Measurements from ENCODE around the gene GNG8. TPM values are rescaled to one million over a fixed set of nuclear protein-coding genes. Genes with fewer than 3 reads are reported as not detected.

Gene GNG8
- total RNA-seq, 1 donor from 2014 or later = not detected

DNA sequence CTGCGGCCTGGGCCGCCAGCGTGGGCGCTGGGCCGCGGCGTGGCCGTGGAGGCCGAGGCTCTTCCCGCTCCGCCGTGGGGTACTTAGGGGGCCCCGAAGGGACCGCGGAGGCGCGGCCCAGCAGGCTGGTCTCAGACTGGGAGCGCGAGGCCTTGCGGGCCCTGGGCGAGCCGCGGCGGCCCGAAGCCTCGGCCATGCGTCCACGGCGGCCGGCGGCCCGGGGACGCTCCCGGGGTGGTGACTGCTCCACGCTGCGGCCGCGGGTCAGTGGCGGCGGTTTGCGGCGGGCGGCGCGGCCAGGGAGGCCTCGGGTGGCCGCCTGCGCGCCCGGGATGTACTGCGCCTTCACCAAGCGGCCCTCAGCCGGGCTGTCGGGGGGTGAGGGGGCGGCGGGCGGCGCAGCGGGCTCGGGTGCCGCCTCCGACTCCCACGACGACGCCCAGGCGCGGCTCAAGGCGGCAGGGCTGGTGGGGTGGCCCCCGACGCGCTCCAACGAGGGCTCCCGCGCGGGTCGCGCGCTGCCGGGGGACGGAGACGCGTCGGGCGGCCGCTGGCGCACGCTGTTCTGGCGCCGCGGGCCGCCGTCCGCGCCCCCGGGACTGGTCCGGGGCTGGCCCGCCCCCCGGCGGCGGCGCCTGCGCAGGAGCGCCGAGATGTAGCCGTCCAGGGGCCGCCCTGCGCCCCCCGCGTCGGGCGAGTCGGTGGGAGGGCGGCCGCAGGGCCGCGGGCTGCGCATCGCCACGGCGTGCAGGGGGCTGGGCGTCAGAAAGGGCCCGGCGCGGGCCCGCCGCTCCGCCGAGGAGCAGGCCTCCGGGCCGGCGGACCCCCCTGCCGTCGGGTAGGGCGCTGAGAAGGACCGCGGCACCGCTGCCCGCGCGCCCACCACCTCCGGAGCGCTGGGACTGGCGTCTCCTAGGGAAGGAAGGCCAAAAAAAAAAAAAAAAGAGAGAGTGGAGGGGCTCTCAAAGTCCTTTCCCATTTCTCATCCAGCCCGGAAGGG is 13.3 kb upstream of the GNG8 start:
- H3K27me3 ChIP-seq (ENCODE audit: control insufficient read depth, insufficient read depth, low read length) = peaks cover 39% of the 10 kb centered on the region
- H3K36me3 ChIP-seq (ENCODE audit: control insufficient read depth, insufficient read depth, low read length) = no peaks in the 10 kb centered on the region
- no peak for DNase-seq (ENCODE audit: low read depth)

GRCh38 chr19:46648060-46648960 is 12.3 kb upstream of the GNG8 start:
- TF ChIP-seq, protein P1, sequence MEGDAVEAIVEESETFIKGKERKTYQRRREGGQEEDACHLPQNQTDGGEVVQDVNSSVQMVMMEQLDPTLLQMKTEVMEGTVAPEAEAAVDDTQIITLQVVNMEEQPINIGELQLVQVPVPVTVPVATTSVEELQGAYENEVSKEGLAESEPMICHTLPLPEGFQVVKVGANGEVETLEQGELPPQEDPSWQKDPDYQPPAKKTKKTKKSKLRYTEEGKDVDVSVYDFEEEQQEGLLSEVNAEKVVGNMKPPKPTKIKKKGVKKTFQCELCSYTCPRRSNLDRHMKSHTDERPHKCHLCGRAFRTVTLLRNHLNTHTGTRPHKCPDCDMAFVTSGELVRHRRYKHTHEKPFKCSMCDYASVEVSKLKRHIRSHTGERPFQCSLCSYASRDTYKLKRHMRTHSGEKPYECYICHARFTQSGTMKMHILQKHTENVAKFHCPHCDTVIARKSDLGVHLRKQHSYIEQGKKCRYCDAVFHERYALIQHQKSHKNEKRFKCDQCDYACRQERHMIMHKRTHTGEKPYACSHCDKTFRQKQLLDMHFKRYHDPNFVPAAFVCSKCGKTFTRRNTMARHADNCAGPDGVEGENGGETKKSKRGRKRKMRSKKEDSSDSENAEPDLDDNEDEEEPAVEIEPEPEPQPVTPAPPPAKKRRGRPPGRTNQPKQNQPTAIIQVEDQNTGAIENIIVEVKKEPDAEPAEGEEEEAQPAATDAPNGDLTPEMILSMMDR (IDR thresholded peaks at IDR 0.05; ENCODE audit: insufficient read depth, low read length, poor library complexity, severe bottlenecking) = no peak
- no peak for DNase-seq (ENCODE audit: low read depth)
- Histone ChIP-seq H3K4me3 (ENCODE audit: low read depth, low read length) (no peak overlapping the region), H3K27me3 (ENCODE audit: control insufficient read depth, insufficient read depth, low read length) (peaks cover 35% of the 10 kb centered on the region), H3K36me3 (ENCODE audit: control insufficient read depth, insufficient read depth, low read length) (no peaks in the 10 kb centered on the region)

More for the DNA sequence above, 13.3 kb upstream of the GNG8 start:
- TF ChIP-seq, protein P1 (IDR thresholded peaks at IDR 0.05; ENCODE audit: insufficient read depth, low read length, poor library complexity, severe bottlenecking) = no peak
- no peak overlapping the region for H3K4me3 ChIP-seq (ENCODE audit: low read depth, low read length)

- peaks cover 33% of the 10 kb centered on the region for H3K27me3 ChIP-seq (ENCODE audit: control insufficient read depth, insufficient read depth, low read length)
- no peak for DNase-seq (ENCODE audit: low read depth)
- TF ChIP-seq, protein P1 (IDR thresholded peaks at IDR 0.05; ENCODE audit: insufficient read depth, low read length, poor library complexity, severe bottlenecking) = no peak
- H3K4me3 ChIP-seq (ENCODE audit: low read depth, low read length) = no peak overlapping the region
- H3K36me3 ChIP-seq (ENCODE audit: control insufficient read depth, insufficient read depth, low read length) = no peaks in the 10 kb centered on the region
These were observed 10.4 kb upstream of the GNG8 start for GRCh38 chr19:46646402-46646801.

GRCh38 chr19:46644720-46645119 is 8.7 kb upstream of the GNG8 start:
- Histone ChIP-seq H3K27me3 (ENCODE audit: control insufficient read depth, insufficient read depth, low read length) (peaks cover 28% of the 10 kb centered on the region), H3K4me3 (ENCODE audit: low read depth, low read length) (no peak overlapping the region), H3K36me3 (ENCODE audit: control insufficient read depth, insufficient read depth, low read length) (no peaks in the 10 kb centered on the region)
- no peak for DNase-seq (ENCODE audit: low read depth)
- TF ChIP-seq, protein P1 (IDR thresholded peaks at IDR 0.05; ENCODE audit: insufficient read depth, low read length, poor library complexity, severe bottlenecking) = no peak

DNA sequence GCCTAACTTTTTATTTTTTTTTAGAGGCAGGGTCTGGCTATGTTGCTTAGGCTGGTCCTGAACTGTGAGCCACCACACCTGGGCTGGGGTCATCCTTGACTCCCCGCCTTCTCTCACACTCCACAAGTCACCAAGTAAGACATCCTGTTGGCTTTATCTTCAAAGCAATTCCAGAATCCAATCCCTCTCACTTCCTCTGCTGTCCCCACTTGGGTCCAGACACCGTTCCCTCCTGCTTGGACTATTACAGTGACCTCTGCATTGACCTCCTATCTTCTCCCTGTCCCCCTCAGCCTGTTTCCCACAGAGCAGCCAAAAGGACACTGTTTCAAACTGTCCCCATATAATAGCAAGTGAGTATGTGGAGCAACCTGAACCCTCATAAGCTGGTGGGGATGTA is 4.7 kb upstream of the GNG8 start:
- H3K4me3 ChIP-seq (ENCODE audit: low read depth, low read length) = no peak overlapping the region
- no peaks in the 10 kb centered on the region for H3K36me3 ChIP-seq (ENCODE audit: control insufficient read depth, insufficient read depth, low read length)
- TF ChIP-seq, protein P1 (IDR thresholded peaks at IDR 0.05; ENCODE audit: insufficient read depth, low read length, poor library complexity, severe bottlenecking) = no peak
- DNase-seq (ENCODE audit: low read depth) = no peak
- peaks cover 43% of the 10 kb centered on the region for H3K27me3 ChIP-seq (ENCODE audit: control insufficient read depth, insufficient read depth, low read length)
